Spinal cord (tissue), 10 donors: Measurements from ENCODE around the gene CRIP1. TPM values are rescaled to one million over a fixed set of nuclear protein-coding genes. Genes with fewer than 3 reads are reported as not detected.
A peak's percentile ranks its signal among the peaks of the same experiment; 100 is the strongest.

Experiments used
- DNase-seq, 6 donors: peaks; one replicate each; pipeline versions ENCODE4 v3.0.0 to v3.0.0-alpha.2; 2013 to 2015; ENCODE audit warnings: low spot score in 6 of 6, low read depth in 4 of 6
- H3K27ac ChIP-seq: one replicate; pipeline ENCODE4 v1.5.1; 2013; ENCODE audit warnings: low read depth, low read length, control low read depth
- H3K27me3 ChIP-seq: one replicate; pipeline ENCODE4 v1.6.1; 2013; ENCODE audit warnings: low read length; ENCODE audit not compliant: control insufficient read depth, insufficient read depth
- H3K36me3 ChIP-seq: one replicate; pipeline ENCODE4 v1.6.1; 2013; ENCODE audit warnings: low read length; ENCODE audit not compliant: control insufficient read depth, insufficient read depth
- H3K4me1 ChIP-seq: one replicate; pipeline ENCODE4 v1.6.1; 2013; ENCODE audit warnings: low read length; ENCODE audit not compliant: control insufficient read depth, insufficient read depth
- H3K4me3 ChIP-seq: one replicate; pipeline ENCODE4 v1.5.1; 2013; ENCODE audit warnings: low read depth, low read length, control low read depth
- H3K9me3 ChIP-seq: one replicate; pipeline ENCODE4 v1.6.1; 2013; ENCODE audit warnings: low read length; ENCODE audit not compliant: control insufficient read depth, insufficient read depth
- WGBS: methylation state at CpG from one replicate; pipeline ENCODE4 v1.1.5; 2013; ENCODE audit warnings: missing lambda C conversion rate; ENCODE audit not compliant: insufficient coverage; 5-methylcytosine and 5-hydroxymethylcytosine counted together
- polyA plus RNA-seq, 2 donors: library from polyadenylated mRNA; unstranded; fragments of 120-200 nt; gene quantifications; one replicate each; pipeline ENCODE4 v1.2.1, GENCODE V29; 2013; ENCODE audit not compliant: insufficient read length in 2 of 2
- total RNA-seq, 2 donors: library from RNA; depleted of rRNA in 1 of 2; stranded (reverse); fragments of 120-200 nt in 1 of 2; fragments of >200 nt in 1 of 2; gene quantifications; one replicate each; pipeline versions ENCODE4 v1.2.3 to v1.2.4, GENCODE V29; 2013 to 2014
- donor health status: healthy.

CRIP1 gene
- total and polyA plus RNA-seq, 4 donors: 4.3 to 34.5 (median 17.7) TPM

GRCh38 chr14:105480199-105480746, 6.4 kb upstream of the CRIP1 start:
- WGBS: 49% methylated on average over 13 of the region's 15 CpGs
- peaks cover 90% of the 10 kb centered on the region for H3K4me1 ChIP-seq

GRCh38 chr14:105480807-105481801, 5.6 kb upstream of the CRIP1 start:
- peak; percentile 77 to 97 (median 86) for DNase-seq
- H3K36me3 ChIP-seq: peaks cover 55% of the 10 kb centered on the region
- H3K27ac ChIP-seq: peak overlapping the region; percentile 97
- 2% methylated on average over 26 of the region's 35 CpGs for WGBS
- no peaks in the 10 kb centered on the region for H3K9me3 ChIP-seq
- peak overlapping the region; percentile 36 for H3K4me3 ChIP-seq
- H3K27me3 ChIP-seq: peaks cover 9% of the 10 kb centered on the region
- peaks cover 89% of the 10 kb centered on the region for H3K4me1 ChIP-seq

More at GRCh38 chr14:105480199-105480746, 6.4 kb upstream of the CRIP1 start:
- peaks cover 63% of the 10 kb centered on the region for H3K36me3 ChIP-seq
- H3K27ac ChIP-seq: peak overlapping the region; percentile 97
- no peak for DNase-seq
- H3K9me3 ChIP-seq: no peaks in the 10 kb centered on the region
- peaks cover 2% of the 10 kb centered on the region for H3K27me3 ChIP-seq
- H3K4me3 ChIP-seq: no peak overlapping the region

GRCh38 chr14:105481886-105482457, 4.7 kb upstream of the CRIP1 start:
- Histone ChIP-seq H3K27ac (peak overlapping the region; percentile 97), H3K4me3 (no peak overlapping the region), H3K27me3 (peaks cover 18% of the 10 kb centered on the region), H3K9me3 (no peaks in the 10 kb centered on the region), H3K4me1 (peaks cover 89% of the 10 kb centered on the region), H3K36me3 (peaks cover 47% of the 10 kb centered on the region)
- DNase-seq: peak in 4 of 6 donors; percentile 72 to 96 (median 90)
- 2% methylated on average over 18 of the region's 18 CpGs for WGBS

- peaks cover 89% of the 10 kb centered on the region for H3K4me1 ChIP-seq
- H3K36me3 ChIP-seq: peaks cover 44% of the 10 kb centered on the region
- DNase-seq: no peak
- peaks cover 23% of the 10 kb centered on the region for H3K27me3 ChIP-seq
- H3K4me3 ChIP-seq: no peak overlapping the region
- no peaks in the 10 kb centered on the region for H3K9me3 ChIP-seq
- WGBS: 69% methylated on average over 16 of the region's 18 CpGs
- peak overlapping the region; percentile 97 for H3K27ac ChIP-seq
These were observed 4.1 kb upstream of the CRIP1 start for GRCh38 chr14:105482486-105483110.

- 75% methylated on average over 18 of the region's 18 CpGs for WGBS
- Histone ChIP-seq H3K27me3 (peaks cover 30% of the 10 kb centered on the region), H3K9me3 (no peaks in the 10 kb centered on the region), H3K27ac (no peak overlapping the region), H3K4me3 (no peak overlapping the region), H3K36me3 (peaks cover 36% of the 10 kb centered on the region), H3K4me1 (peaks cover 93% of the 10 kb centered on the region)
- no peak for DNase-seq
These were observed 3.2 kb upstream of the CRIP1 start for GRCh38 chr14:105483300-105484068.

GRCh38 chr14:105484069-105484996, 2.4 kb upstream of the CRIP1 start:
- H3K27me3 ChIP-seq: peaks cover 32% of the 10 kb centered on the region
- H3K9me3 ChIP-seq: no peaks in the 10 kb centered on the region
- H3K4me1 ChIP-seq: peaks cover 99% of the 10 kb centered on the region
- no peak for DNase-seq
- 76% methylated on average over 18 of the region's 20 CpGs for WGBS
- no peak overlapping the region for H3K4me3 ChIP-seq
- peaks cover 34% of the 10 kb centered on the region for H3K36me3 ChIP-seq
- H3K27ac ChIP-seq: no peak overlapping the region

GRCh38 chr14:105484997-105485393, 1.7 kb upstream of the CRIP1 start:
- peaks cover 32% of the 10 kb centered on the region for H3K27me3 ChIP-seq

GRCh38 chr14:105485739-105486162, 935 bp upstream of the CRIP1 start:
- H3K4me1 ChIP-seq: peaks cover 95% of the 10 kb centered on the region
- peak in 1 of 6 donors; percentile 52 for DNase-seq
- no peak overlapping the region for H3K27ac ChIP-seq
- no peaks in the 10 kb centered on the region for H3K9me3 ChIP-seq
- H3K27me3 ChIP-seq: peaks cover 32% of the 10 kb centered on the region
- 18% methylated on average over 12 of the region's 12 CpGs for WGBS
- H3K4me3 ChIP-seq: no peak overlapping the region
- H3K36me3 ChIP-seq: peaks cover 22% of the 10 kb centered on the region

More at GRCh38 chr14:105484997-105485393, 1.7 kb upstream of the CRIP1 start:
- Histone ChIP-seq H3K4me1 (peaks cover 99% of the 10 kb centered on the region), H3K9me3 (no peaks in the 10 kb centered on the region), H3K27ac (no peak overlapping the region), H3K36me3 (peaks cover 28% of the 10 kb centered on the region), H3K4me3 (no peak overlapping the region)
- no peak for DNase-seq
- 75% methylated on average over 10 of the region's 16 CpGs for WGBS
